Thymus (tissue), 14 donors: ENCODE data around the gene LMO1. TPM values are rescaled to one million over a fixed set of nuclear protein-coding genes. Genes with fewer than 3 reads are reported as not detected.

Experiments used
- DNase-seq, 9 donors: peaks; one replicate each; pipeline ENCODE4 v3.0.0-alpha.2; 2013; ENCODE audit warnings: low spot score in 9 of 9, low read depth in 6 of 9, missing footprints in 1 of 9
- H3K27ac ChIP-seq, 2 donors: one replicate each; pipeline ENCODE4 v1.5.1; 2013; ENCODE audit warnings: control low read depth in 1 of 2, low read depth in 1 of 2, low read length in 1 of 2, mild to moderate bottlenecking in 1 of 2, moderate library complexity in 1 of 2
- H3K27me3 ChIP-seq, 2 donors: one replicate each; pipeline ENCODE4 v1.5.1; 2013; ENCODE audit warnings: low read length in 1 of 2; ENCODE audit not compliant: control insufficient read depth in 2 of 2, insufficient read depth in 1 of 2
- H3K36me3 ChIP-seq, 2 donors: one replicate each; pipeline ENCODE4 v1.5.1; 2013; ENCODE audit warnings: low read length in 1 of 2, mild to moderate bottlenecking in 1 of 2, moderate library complexity in 1 of 2; ENCODE audit not compliant: control insufficient read depth in 2 of 2, insufficient read depth in 2 of 2
- H3K4me1 ChIP-seq, 2 donors: one replicate each; pipeline ENCODE4 v1.5.1; 2013; ENCODE audit warnings: low read length in 2 of 2; ENCODE audit not compliant: control insufficient read depth in 2 of 2, insufficient read depth in 2 of 2
- H3K4me3 ChIP-seq, 2 donors: one replicate each; pipeline ENCODE4 v1.5.1; 2013; ENCODE audit warnings: low read length in 2 of 2, control low read depth in 1 of 2, mild to moderate bottlenecking in 1 of 2
- H3K9me3 ChIP-seq, 2 donors: one replicate each; pipeline ENCODE4 v1.5.1; 2013; ENCODE audit warnings: low read length in 1 of 2, mild to moderate bottlenecking in 1 of 2; ENCODE audit not compliant: control insufficient read depth in 2 of 2, insufficient read depth in 1 of 2
- WGBS: extraction: QIAGEN DNeasy Blood & Tissue Kit; methylation state at CpG from one replicate; pipeline ENCODE4 v1.1.7; 2013; 5-methylcytosine and 5-hydroxymethylcytosine counted together
- long read RNA-seq, 10 donors: transcript quantifications; one replicate each; lab custom pipeline, GENCODE V29; 2026
- polyA plus RNA-seq: library from polyadenylated mRNA; stranded (reverse); fragments of 200-250 nt; gene quantifications from one replicate; pipeline ENCODE4 v1.2.3, GENCODE V29; 2013
- total RNA-seq: library from RNA; stranded (reverse); fragments of 120-200 nt; gene quantifications from one replicate; pipeline ENCODE4 v1.2.4, GENCODE V29; 2013
- donor health status: healthy.

The LMO1 gene
- 0.05 TPM for total RNA-seq
- 0.32 TPM for polyA plus RNA-seq
- long read RNA-seq, donor 1: 0 reads
- long read RNA-seq, donor 2: 0 reads
- long read RNA-seq, donor 3: 0 reads
- long read RNA-seq, donor 4: 0 reads
- long read RNA-seq, donor 5: 0 reads
- long read RNA-seq, donor 6: 0 reads
- long read RNA-seq, donor 7: 0 reads
- long read RNA-seq, donor 8: 0 reads
- long read RNA-seq, donor 9: 0 reads
- long read RNA-seq, donor 10: 0 reads

GRCh38 chr11:8263769-8264410, at the start of gene LMO1:
TSS of gene LMO1 (minus strand) at chr11:8263878. CDS start at chr11:8263362, 516 bp downstream.
- Histone ChIP-seq H3K27ac (no peak within 1 kb of the TSS), H3K27me3 (peaks cover 46 to 95% of the 10 kb centered on the region in 2 donors)
- 9% methylated on average over 22 of the region's 22 CpGs for WGBS

GRCh38 chr11:8312986-8313385, 49.3 kb upstream of the LMO1 start:
- DNase-seq: no peak
- H3K4me1 ChIP-seq: no peaks in the 10 kb centered on the region
- H3K9me3 ChIP-seq: no peaks in the 10 kb centered on the region
- no peaks in the 10 kb centered on the region for H3K27me3 ChIP-seq
- 96% methylated on average over 10 of the region's 10 CpGs for WGBS
- H3K27ac ChIP-seq: no peak overlapping the region
- no peaks in the 10 kb centered on the region for H3K36me3 ChIP-seq
- no peak overlapping the region for H3K4me3 ChIP-seq

More at GRCh38 chr11:8263769-8264410, at the start of gene LMO1:
- Histone ChIP-seq H3K36me3 (no peaks in the 10 kb centered on the region), H3K9me3 (no peaks in the 10 kb centered on the region), H3K4me1 (peaks cover 8 to 9% of the 10 kb centered on the region in 2 donors), H3K4me3 (peak within 1 kb of the TSS in 1 of 2 donors; percentile 40)
- DNase-seq: peak; percentile 27 to 73 (median 47)

- H3K27ac ChIP-seq: no peak overlapping the region
- no peaks in the 10 kb centered on the region for H3K27me3 ChIP-seq
- DNase-seq: no peak
- no peaks in the 10 kb centered on the region for H3K4me1 ChIP-seq
- H3K4me3 ChIP-seq: no peak overlapping the region
- WGBS: 86% methylated on average over 10 of the region's 10 CpGs
- no peaks in the 10 kb centered on the region for H3K36me3 ChIP-seq
- H3K9me3 ChIP-seq: no peaks in the 10 kb centered on the region
Measured at GRCh38 chr11:8311366-8311765, 47.7 kb upstream of the LMO1 start.

- no peak overlapping the region for H3K4me3 ChIP-seq
- DNase-seq: no peak
- no peaks in the 10 kb centered on the region for H3K27me3 ChIP-seq
- no peak overlapping the region for H3K27ac ChIP-seq
- 97% methylated on average over 11 of the region's 11 CpGs for WGBS
- no peaks in the 10 kb centered on the region for H3K4me1 ChIP-seq
- H3K36me3 ChIP-seq: no peaks in the 10 kb centered on the region
- no peaks in the 10 kb centered on the region for H3K9me3 ChIP-seq
Measured at GRCh38 chr11:8310743-8311298, 47.1 kb upstream of the LMO1 start.

- no peaks in the 10 kb centered on the region for H3K36me3 ChIP-seq
- no peaks in the 10 kb centered on the region for H3K27me3 ChIP-seq
- H3K4me1 ChIP-seq: no peaks in the 10 kb centered on the region
- WGBS: 53% methylated on average over 3 of the region's 3 CpGs
- DNase-seq: no peak
- H3K27ac ChIP-seq: no peak overlapping the region
- no peak overlapping the region for H3K4me3 ChIP-seq
- H3K9me3 ChIP-seq: no peaks in the 10 kb centered on the region
Measured at GRCh38 chr11:8309862-8310261, 46.2 kb upstream of the LMO1 start.

- no peak overlapping the region for H3K27ac ChIP-seq
- no peak for DNase-seq
- no peaks in the 10 kb centered on the region for H3K36me3 ChIP-seq
- WGBS: 82% methylated on average over 9 of the region's 9 CpGs
- no peaks in the 10 kb centered on the region for H3K4me1 ChIP-seq
- no peak overlapping the region for H3K4me3 ChIP-seq
- no peaks in the 10 kb centered on the region for H3K27me3 ChIP-seq
- no peaks in the 10 kb centered on the region for H3K9me3 ChIP-seq
Measured at GRCh38 chr11:8309311-8309710, 45.6 kb upstream of the LMO1 start.

- Histone ChIP-seq H3K27me3 (no peaks in the 10 kb centered on the region), H3K27ac (no peak overlapping the region), H3K4me1 (no peaks in the 10 kb centered on the region), H3K36me3 (no peaks in the 10 kb centered on the region), H3K4me3 (no peak overlapping the region), H3K9me3 (no peaks in the 10 kb centered on the region)
- WGBS: 95% methylated on average over 8 of the region's 8 CpGs
- DNase-seq: no peak
Measured at GRCh38 chr11:8307601-8308000, 43.9 kb upstream of the LMO1 start.

GRCh38 chr11:8301622-8302021, 37.9 kb upstream of the LMO1 start:
- Histone ChIP-seq H3K9me3 (no peaks in the 10 kb centered on the region), H3K27me3 (no peaks in the 10 kb centered on the region), H3K4me3 (no peak overlapping the region), H3K36me3 (no peaks in the 10 kb centered on the region), H3K4me1 (no peaks in the 10 kb centered on the region), H3K27ac (no peak overlapping the region)
- DNase-seq: no peak
- WGBS: 97% methylated on average over 2 of the region's 2 CpGs
